Activated CD4-positive, CD25-positive, alpha-beta regulatory T cell treated with anti-CD3 and anti-CD28 coated beads, Interleukin-2, amount 50 U/mL, for 16 hours (primary cell): ENCODE data around the gene CNKSR3.

Experiments
- DNase-seq: peaks from one replicate; pipeline ENCODE4 v3.0.0-alpha.2; 2020; ENCODE audit warnings: low read depth, low spot score

CNKSR3 gene

GRCh38 chr6:154479351-154479769 lies 31.1 kb downstream of the CNKSR3 start:
- DNase-seq: no peak

GRCh38 chr6:154478701-154479060 lies 31.8 kb downstream of the CNKSR3 start:
- no peak for DNase-seq

GRCh38 chr6:154478021-154478700 lies 32.3 kb downstream of the CNKSR3 start:
- DNase-seq: no peak

GRCh38 chr6:154476494-154476893 lies 34.0 kb downstream of the CNKSR3 start:
- DNase-seq: no peak

GRCh38 chr6:154474648-154475428 lies 35.6 kb downstream of the CNKSR3 start:
- DNase-seq: no peak

GRCh38 chr6:154473324-154473723 lies 37.2 kb downstream of the CNKSR3 start:
- no peak for DNase-seq

GRCh38 chr6:154471609-154472362 lies 38.7 kb downstream of the CNKSR3 start:
- no peak for DNase-seq

- no peak for DNase-seq
Measured at GRCh38 chr6:154469306-154469935, 41.1 kb downstream of the CNKSR3 start.

GRCh38 chr6:154468760-154469159 lies 41.7 kb downstream of the CNKSR3 start:
- no peak for DNase-seq

- no peak for DNase-seq
Measured at GRCh38 chr6:154466971-154467679, 43.4 kb downstream of the CNKSR3 start.

- no peak for DNase-seq
Measured at GRCh38 chr6:154466139-154466538, 44.3 kb downstream of the CNKSR3 start.

GRCh38 chr6:154463573-154464419 lies 46.7 kb downstream of the CNKSR3 start:
- DNase-seq: no peak

- no peak for DNase-seq
Measured at GRCh38 chr6:154462425-154462824, 48.1 kb downstream of the CNKSR3 start.

- DNase-seq: no peak
Measured at GRCh38 chr6:154461348-154461747, 49.1 kb downstream of the CNKSR3 start.

GRCh38 chr6:154460306-154461071 lies 50.0 kb downstream of the CNKSR3 start:
- DNase-seq: no peak

- DNase-seq: no peak
Measured at GRCh38 chr6:154459513-154459912, 51.0 kb downstream of the CNKSR3 start.

- DNase-seq: no peak
Measured at GRCh38 chr6:154458565-154459470, 51.7 kb downstream of the CNKSR3 start.

GRCh38 chr6:154457881-154458284 lies 52.6 kb downstream of the CNKSR3 start:
- no peak for DNase-seq
